ENCODE measurements around the gene EDA.

DNA sequence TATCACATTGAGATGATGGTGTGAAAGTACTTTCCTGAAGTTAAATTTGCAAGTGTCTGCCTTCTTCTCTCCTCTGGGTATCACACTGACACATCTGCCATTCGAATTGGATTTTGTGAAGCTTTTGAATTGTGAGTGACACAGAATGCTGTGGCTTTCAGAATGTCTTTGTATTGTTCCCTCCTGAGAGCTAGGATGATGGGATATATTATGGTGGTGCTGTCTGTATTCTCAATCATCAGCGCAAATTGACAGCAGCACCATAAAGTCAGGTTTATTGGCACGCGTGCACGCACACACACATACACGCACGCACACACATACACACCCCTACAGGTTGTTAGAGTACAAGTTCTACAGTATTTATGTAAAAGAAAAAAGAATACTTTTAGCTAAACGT lies 290.5 kb downstream of the EDA start:
- no peak for TF ChIP-seq SMAD1 (IDR thresholded peaks at IDR 0.05; ENCODE audit: low read depth, partially characterized antibody)
- no peak for TF ChIP-seq POLR2A (IDR thresholded peaks at IDR 0.05; ENCODE audit: low read depth, low read length)
- TF ChIP-seq, protein P1, sequence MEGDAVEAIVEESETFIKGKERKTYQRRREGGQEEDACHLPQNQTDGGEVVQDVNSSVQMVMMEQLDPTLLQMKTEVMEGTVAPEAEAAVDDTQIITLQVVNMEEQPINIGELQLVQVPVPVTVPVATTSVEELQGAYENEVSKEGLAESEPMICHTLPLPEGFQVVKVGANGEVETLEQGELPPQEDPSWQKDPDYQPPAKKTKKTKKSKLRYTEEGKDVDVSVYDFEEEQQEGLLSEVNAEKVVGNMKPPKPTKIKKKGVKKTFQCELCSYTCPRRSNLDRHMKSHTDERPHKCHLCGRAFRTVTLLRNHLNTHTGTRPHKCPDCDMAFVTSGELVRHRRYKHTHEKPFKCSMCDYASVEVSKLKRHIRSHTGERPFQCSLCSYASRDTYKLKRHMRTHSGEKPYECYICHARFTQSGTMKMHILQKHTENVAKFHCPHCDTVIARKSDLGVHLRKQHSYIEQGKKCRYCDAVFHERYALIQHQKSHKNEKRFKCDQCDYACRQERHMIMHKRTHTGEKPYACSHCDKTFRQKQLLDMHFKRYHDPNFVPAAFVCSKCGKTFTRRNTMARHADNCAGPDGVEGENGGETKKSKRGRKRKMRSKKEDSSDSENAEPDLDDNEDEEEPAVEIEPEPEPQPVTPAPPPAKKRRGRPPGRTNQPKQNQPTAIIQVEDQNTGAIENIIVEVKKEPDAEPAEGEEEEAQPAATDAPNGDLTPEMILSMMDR (IDR thresholded peaks at IDR 0.05 in 2 of 3, conservative IDR thresholded peaks at IDR 0.05 in 1 of 3; ENCODE audit: control insufficient read depth in 2 of 3, extremely low read depth in 1 of 3, insufficient read depth in 1 of 3, low read depth in 3 of 3, low read length in 3 of 3), result no peak
- TF ChIP-seq NFIC (IDR thresholded peaks at IDR 0.05; ENCODE audit: low read depth, low read length), result no peak
- TF ChIP-seq, protein P2, sequence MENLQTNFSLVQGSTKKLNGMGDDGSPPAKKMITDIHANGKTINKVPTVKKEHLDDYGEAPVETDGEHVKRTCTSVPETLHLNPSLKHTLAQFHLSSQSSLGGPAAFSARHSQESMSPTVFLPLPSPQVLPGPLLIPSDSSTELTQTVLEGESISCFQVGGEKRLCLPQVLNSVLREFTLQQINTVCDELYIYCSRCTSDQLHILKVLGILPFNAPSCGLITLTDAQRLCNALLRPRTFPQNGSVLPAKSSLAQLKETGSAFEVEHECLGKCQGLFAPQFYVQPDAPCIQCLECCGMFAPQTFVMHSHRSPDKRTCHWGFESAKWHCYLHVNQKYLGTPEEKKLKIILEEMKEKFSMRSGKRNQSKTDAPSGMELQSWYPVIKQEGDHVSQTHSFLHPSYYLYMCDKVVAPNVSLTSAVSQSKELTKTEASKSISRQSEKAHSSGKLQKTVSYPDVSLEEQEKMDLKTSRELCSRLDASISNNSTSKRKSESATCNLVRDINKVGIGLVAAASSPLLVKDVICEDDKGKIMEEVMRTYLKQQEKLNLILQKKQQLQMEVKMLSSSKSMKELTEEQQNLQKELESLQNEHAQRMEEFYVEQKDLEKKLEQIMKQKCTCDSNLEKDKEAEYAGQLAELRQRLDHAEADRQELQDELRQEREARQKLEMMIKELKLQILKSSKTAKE (IDR thresholded peaks at IDR 0.05; ENCODE audit: low read depth, poor library complexity, severe bottlenecking), result no peak
- no peak for TF ChIP-seq EZH2 (IDR thresholded peaks at IDR 0.05; ENCODE audit: borderline replicate concordance, control insufficient read depth, low read depth, low read length)
- no peak for TF ChIP-seq NRF1 (conservative IDR thresholded peaks at IDR 0.05; ENCODE audit: low read depth, low read length)
- no peak for TF ChIP-seq ZNF24 (IDR thresholded peaks at IDR 0.05)
- TF ChIP-seq CHD4 (IDR thresholded peaks at IDR 0.05), result no peak
- TF ChIP-seq, protein P3, sequence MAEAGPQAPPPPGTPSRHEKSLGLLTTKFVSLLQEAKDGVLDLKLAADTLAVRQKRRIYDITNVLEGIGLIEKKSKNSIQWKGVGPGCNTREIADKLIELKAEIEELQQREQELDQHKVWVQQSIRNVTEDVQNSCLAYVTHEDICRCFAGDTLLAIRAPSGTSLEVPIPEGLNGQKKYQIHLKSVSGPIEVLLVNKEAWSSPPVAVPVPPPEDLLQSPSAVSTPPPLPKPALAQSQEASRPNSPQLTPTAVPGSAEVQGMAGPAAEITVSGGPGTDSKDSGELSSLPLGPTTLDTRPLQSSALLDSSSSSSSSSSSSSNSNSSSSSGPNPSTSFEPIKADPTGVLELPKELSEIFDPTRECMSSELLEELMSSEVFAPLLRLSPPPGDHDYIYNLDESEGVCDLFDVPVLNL (IDR thresholded peaks at IDR 0.05; ENCODE audit: low read depth, low read length), result no peak
- TF ChIP-seq, protein P4, sequence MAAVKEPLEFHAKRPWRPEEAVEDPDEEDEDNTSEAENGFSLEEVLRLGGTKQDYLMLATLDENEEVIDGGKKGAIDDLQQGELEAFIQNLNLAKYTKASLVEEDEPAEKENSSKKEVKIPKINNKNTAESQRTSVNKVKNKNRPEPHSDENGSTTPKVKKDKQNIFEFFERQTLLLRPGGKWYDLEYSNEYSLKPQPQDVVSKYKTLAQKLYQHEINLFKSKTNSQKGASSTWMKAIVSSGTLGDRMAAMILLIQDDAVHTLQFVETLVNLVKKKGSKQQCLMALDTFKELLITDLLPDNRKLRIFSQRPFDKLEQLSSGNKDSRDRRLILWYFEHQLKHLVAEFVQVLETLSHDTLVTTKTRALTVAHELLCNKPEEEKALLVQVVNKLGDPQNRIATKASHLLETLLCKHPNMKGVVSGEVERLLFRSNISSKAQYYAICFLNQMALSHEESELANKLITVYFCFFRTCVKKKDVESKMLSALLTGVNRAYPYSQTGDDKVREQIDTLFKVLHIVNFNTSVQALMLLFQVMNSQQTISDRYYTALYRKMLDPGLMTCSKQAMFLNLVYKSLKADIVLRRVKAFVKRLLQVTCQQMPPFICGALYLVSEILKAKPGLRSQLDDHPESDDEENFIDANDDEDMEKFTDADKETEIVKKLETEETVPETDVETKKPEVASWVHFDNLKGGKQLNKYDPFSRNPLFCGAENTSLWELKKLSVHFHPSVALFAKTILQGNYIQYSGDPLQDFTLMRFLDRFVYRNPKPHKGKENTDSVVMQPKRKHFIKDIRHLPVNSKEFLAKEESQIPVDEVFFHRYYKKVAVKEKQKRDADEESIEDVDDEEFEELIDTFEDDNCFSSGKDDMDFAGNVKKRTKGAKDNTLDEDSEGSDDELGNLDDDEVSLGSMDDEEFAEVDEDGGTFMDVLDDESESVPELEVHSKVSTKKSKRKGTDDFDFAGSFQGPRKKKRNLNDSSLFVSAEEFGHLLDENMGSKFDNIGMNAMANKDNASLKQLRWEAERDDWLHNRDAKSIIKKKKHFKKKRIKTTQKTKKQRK (IDR thresholded peaks at IDR 0.05; ENCODE audit: low read depth, low read length), result no peak
- TF ChIP-seq SIN3A (IDR thresholded peaks at IDR 0.05; ENCODE audit: low read depth, low read length), result no peak
- TF ChIP-seq STAT3 (IDR thresholded peaks at IDR 0.05; ENCODE audit: low read depth, low read length), result no peak
